ENCODE results near the gene KRT5. TPM values are rescaled to one million over a fixed set of nuclear protein-coding genes. Genes with fewer than 3 reads are reported as not detected.

The KRT5 gene
- total RNA-seq, 6 experiments from 2014 or later = not detected

DNA sequence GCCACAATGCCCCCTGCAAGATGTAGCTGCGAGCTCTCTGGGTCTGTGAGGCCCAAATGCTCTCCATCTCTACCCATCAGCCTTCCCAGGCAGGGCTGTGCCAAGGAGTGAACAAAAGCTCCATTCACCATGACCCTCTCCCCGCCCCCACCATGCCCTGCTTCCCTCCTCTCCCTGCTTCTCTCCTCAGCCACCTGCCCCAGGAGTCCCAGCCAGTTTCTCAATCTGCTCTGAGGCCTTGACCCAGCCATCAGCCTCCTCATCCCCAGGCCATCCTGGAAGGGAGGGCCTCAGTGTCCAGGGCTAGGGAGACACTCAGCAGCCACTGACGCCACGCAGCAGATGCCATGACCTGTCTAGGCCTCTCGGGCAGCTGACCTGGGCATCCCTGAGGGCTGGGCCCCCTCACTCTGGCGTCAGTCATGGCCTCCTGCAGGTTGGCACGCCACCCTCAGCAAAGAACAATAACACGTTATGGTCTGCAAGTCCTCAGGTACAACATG is 8.5 kb upstream of the KRT5 start:
- Mint-ChIP-seq H3K4me3 (no peak overlapping the region), H3K27me3 (ENCODE audit: insufficient read depth) (peaks cover 60% of the 10 kb centered on the region), H3K27ac (no peak overlapping the region), H3K4me1 (ENCODE audit: low read depth) (peaks cover 2% of the 10 kb centered on the region; the same call in 1 of the 2 replicates), H3K9me3 (no peaks in the 10 kb centered on the region), H3K36me3 (ENCODE audit: low read depth) (no peaks in the 10 kb centered on the region)
- DNase-seq = no peak
- TF ChIP-seq CTCF (IDR thresholded peaks at IDR 0.05) = no peak

- Mint-ChIP-seq H3K36me3 (ENCODE audit: low read depth) (no peaks in the 10 kb centered on the region), H3K4me3 (no peak overlapping the region), H3K27ac (no peak overlapping the region), H3K27me3 (ENCODE audit: insufficient read depth) (peaks cover 63% of the 10 kb centered on the region), H3K4me1 (ENCODE audit: low read depth) (peaks cover 13% of the 10 kb centered on the region; the same call in 1 of the 2 replicates), H3K9me3 (no peaks in the 10 kb centered on the region)
- no peak for DNase-seq
- no peak for TF ChIP-seq CTCF (IDR thresholded peaks at IDR 0.05)
These were observed 7.1 kb upstream of the KRT5 start for GRCh38 chr12:52527121-52527800.

GRCh38 chr12:52526511-52526951 is 6.3 kb upstream of the KRT5 start:
- Mint-ChIP-seq H3K9me3 (no peaks in the 10 kb centered on the region), H3K4me3 (no peak overlapping the region), H3K36me3 (ENCODE audit: low read depth) (no peaks in the 10 kb centered on the region), H3K27me3 (ENCODE audit: insufficient read depth) (peaks cover 63% of the 10 kb centered on the region), H3K27ac (no peak overlapping the region), H3K4me1 (ENCODE audit: low read depth) (peaks cover 19% of the 10 kb centered on the region; the same call in 1 of the 2 replicates)
- TF ChIP-seq CTCF (IDR thresholded peaks at IDR 0.05) = no peak
- DNase-seq = no peak

GRCh38 chr12:52525661-52526499 is 5.7 kb upstream of the KRT5 start:
- no peak for DNase-seq
- TF ChIP-seq CTCF (IDR thresholded peaks at IDR 0.05) = no peak
- H3K27me3 Mint-ChIP-seq (ENCODE audit: insufficient read depth) = peaks cover 60% of the 10 kb centered on the region
- peaks cover 19% of the 10 kb centered on the region; the same call in 1 of the 2 replicates for H3K4me1 Mint-ChIP-seq (ENCODE audit: low read depth)
- no peaks in the 10 kb centered on the region for H3K9me3 Mint-ChIP-seq
- H3K36me3 Mint-ChIP-seq (ENCODE audit: low read depth) = no peaks in the 10 kb centered on the region
- H3K27ac Mint-ChIP-seq = no peak overlapping the region
- H3K4me3 Mint-ChIP-seq = no peak overlapping the region

GRCh38 chr12:52524898-52525591 is 4.9 kb upstream of the KRT5 start:
- H3K27ac Mint-ChIP-seq = no peak overlapping the region
- H3K27me3 Mint-ChIP-seq (ENCODE audit: insufficient read depth) = peaks cover 59% of the 10 kb centered on the region
- TF ChIP-seq CTCF (IDR thresholded peaks at IDR 0.05) = no peak
- peaks cover 19% of the 10 kb centered on the region; the same call in 1 of the 2 replicates for H3K4me1 Mint-ChIP-seq (ENCODE audit: low read depth)
- no peaks in the 10 kb centered on the region for H3K9me3 Mint-ChIP-seq
- H3K4me3 Mint-ChIP-seq = no peak overlapping the region
- DNase-seq = no peak
- no peaks in the 10 kb centered on the region for H3K36me3 Mint-ChIP-seq (ENCODE audit: low read depth)
